GM21619 (cell line): ENCODE results near the gene FOXN3.

ENCODE experiments used
- ATAC-seq: cut with Tn5 transposase; IDR thresholded peaks from one replicate; pipeline ENCODE4 v1.9.1; 2021; ENCODE audit not compliant: unreplicated experiment

The FOXN3 gene

DNA sequence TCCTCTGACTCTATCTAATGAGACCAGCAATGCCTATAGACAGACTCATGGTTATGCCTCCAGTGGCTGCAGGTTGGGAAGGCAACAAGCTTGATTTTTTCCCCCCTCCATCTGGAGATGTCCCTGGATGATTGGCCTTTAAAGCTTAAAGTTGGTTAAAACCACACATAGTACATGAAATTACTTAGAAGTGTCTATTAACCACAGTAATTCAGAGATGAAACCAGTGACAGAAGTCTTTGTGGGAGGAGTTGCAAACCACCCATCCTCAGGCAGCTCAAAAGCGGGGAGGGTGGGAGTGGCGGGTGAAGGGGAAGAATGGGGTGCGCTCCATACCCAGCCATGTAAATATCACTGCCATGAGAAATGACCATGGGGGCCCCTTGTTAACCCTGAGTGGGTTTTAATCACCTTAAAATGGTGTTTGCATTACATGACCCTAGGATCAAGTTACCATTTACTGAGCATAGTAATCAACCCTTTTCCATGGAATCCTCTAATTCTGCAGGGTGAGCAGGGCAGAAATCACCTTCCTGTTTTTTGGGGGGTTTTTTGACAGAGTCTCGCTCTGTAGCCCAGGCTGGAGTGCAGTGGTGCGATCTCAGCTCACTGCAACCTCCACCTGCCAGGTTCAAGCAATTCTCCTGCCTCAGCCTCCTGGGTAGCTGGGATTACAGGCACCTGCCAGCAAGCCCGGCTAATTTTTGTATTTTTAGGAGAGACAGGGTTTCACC is 133.5 kb downstream of the FOXN3 start:
- ATAC-seq, result peak; percentile 71

- no peak for ATAC-seq
These were observed 134.8 kb downstream of the FOXN3 start for GRCh38 chr14:89282191-89282590.

DNA sequence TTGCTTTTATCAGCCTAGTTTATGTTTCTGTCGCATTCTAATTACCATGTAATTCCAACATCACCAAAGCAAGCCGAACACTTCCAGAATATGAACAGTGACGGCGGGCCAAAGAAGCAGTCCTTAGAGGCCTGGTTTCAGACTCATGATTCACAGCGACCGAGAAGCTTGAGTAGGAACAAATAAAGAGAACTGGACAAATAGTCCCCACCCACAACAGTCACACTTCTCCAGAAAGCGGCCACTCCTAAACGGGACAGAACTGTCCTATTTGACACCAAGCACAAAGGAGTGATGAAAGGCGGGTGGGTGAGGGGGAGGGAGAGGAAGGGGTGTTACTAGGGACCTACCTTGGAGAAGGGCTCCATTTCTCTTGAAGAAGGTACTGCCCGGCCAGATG is 136.4 kb downstream of the FOXN3 start:
- ATAC-seq, result no peak

GRCh38 chr14:89279649-89280232 is 137.3 kb downstream of the FOXN3 start:
- ATAC-seq, result no peak

DNA sequence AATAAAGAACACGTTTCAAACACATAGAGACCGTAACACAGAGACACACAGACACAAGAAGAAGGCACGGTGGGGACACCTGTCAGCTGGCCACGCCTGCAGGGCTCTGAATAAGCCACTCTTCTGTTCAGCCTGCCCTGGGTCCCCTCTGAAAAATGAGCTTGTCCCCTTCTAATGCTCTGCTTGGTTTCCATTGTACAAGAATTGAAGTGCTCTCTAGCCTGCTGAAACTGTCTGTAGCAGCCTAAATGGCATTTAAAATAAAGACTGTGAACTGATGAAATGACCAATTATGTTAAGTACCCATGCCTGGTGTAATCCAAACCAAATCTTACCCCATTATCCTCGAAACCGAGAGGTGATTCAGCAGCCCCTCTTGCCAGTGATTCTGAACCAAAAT is 139.8 kb downstream of the FOXN3 start:
- ATAC-seq, result no peak

- peak; percentile 93 for ATAC-seq
These were observed 140.5 kb downstream of the FOXN3 start for GRCh38 chr14:89276424-89276975.

DNA sequence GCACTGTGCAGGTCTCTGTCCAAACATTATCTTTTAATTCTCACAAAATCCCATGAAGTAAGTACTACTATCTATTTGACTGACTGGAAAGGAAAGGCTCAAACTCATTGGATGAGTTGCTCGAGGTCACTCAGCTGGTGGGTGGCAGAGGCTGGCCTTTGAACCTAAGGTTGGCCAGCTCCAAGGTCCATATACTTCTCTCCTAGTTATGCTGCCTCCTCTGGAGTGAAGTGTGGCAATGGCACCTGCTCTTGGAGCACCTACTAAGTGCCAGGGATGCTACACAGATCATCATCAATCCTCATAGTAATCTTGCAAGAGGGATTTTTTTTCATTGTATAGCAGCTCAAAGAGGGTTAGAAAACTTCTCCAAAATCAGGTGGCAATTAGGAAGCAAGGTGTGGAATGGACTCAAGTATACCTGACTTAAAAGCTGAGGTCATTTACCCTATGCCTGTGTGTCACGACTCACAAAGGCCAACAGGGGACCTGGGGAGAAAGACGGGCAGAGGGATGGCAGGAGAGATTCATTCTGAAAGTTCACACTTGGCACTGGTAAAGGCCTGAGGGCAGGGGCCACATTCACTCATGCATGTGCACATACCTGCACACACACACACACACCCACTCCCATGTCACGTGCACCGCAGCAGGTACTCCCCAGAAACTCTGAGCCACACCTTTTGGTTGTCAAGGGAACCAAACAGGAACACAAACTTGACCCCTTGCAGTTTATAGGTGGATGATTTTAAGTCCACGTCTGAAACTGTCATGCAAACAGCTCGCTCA is 146.4 kb downstream of the FOXN3 start:
- ATAC-seq, result peak; percentile 46

GRCh38 chr14:89269404-89269803 is 147.6 kb downstream of the FOXN3 start:
- no peak for ATAC-seq

- ATAC-seq, result no peak
These were observed 148.5 kb downstream of the FOXN3 start for GRCh38 chr14:89268514-89268913.

- no peak for ATAC-seq
These were observed 149.4 kb downstream of the FOXN3 start for GRCh38 chr14:89267656-89268055.

- no peak for ATAC-seq
These were observed 149.9 kb downstream of the FOXN3 start for GRCh38 chr14:89267163-89267562.

- ATAC-seq, result no peak
These were observed 150.3 kb downstream of the FOXN3 start for GRCh38 chr14:89266754-89267153.

GRCh38 chr14:89265234-89265633 is 151.8 kb downstream of the FOXN3 start:
- no peak for ATAC-seq

- ATAC-seq, result no peak
These were observed 152.7 kb downstream of the FOXN3 start for GRCh38 chr14:89264196-89264800.

- ATAC-seq, result no peak
These were observed 155.0 kb downstream of the FOXN3 start for GRCh38 chr14:89262041-89262440.

GRCh38 chr14:89260898-89261297 is 156.1 kb downstream of the FOXN3 start:
- no peak for ATAC-seq

- no peak for ATAC-seq
These were observed 157.0 kb downstream of the FOXN3 start for GRCh38 chr14:89259951-89260609.

- ATAC-seq, result peak; percentile 66
These were observed 158.2 kb downstream of the FOXN3 start for GRCh38 chr14:89258728-89259273.

- ATAC-seq, result no peak
These were observed 160.1 kb downstream of the FOXN3 start for GRCh38 chr14:89256951-89257350.

GRCh38 chr14:89256283-89256682 is 160.8 kb downstream of the FOXN3 start:
- ATAC-seq, result no peak
